Breast epithelium (tissue), 3 donors: Measurements from ENCODE around the gene CPSF2.

Source experiments
- POLR2A ChIP-seq: fragments of 450-650 bp; IDR thresholded peaks from one replicate; pipeline ENCODE4 v1.6.1; 2016; ENCODE audit warnings: antibody characterized with exemption, mild to moderate bottlenecking, moderate library complexity
- POLR2AphosphoS5 ChIP-seq, 3 donors: sonication (generic); formaldehyde crosslinking; IDR thresholded peaks; one replicate each; pipeline ENCODE4 v1.6.1; 2017; ENCODE audit warnings: antibody characterized with exemption in 3 of 3
- TF ChIP-seq, protein P1 (sequence below), 3 donors: fragments of 450-650 bp; IDR thresholded peaks; one replicate each; pipeline ENCODE4 v1.5.1; 2016 to 2017; ENCODE audit warnings: antibody characterized with exemption in 3 of 3, mild to moderate bottlenecking in 3 of 3, moderate library complexity in 3 of 3

DNA sequence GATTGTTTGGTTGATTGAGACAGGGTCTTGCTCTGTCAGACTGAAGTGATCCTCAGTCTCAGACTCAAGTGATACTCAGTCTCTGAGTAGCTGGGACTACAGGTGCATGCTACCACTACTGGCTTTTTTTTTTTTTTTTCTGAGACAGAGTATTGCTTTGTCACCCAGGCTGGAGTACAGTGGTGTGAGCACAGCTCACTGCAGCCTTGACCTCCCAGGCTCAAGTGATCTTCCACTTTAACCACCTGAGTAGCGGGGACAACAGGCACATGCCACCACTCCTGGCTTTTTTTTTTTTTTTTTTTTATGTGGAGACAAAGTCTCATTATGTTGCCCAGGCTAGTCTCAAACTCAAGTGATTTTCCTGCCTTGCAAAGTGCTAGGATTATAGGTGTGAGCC, 31.8 kb downstream of the CPSF2 start:
- TF ChIP-seq, protein P1, sequence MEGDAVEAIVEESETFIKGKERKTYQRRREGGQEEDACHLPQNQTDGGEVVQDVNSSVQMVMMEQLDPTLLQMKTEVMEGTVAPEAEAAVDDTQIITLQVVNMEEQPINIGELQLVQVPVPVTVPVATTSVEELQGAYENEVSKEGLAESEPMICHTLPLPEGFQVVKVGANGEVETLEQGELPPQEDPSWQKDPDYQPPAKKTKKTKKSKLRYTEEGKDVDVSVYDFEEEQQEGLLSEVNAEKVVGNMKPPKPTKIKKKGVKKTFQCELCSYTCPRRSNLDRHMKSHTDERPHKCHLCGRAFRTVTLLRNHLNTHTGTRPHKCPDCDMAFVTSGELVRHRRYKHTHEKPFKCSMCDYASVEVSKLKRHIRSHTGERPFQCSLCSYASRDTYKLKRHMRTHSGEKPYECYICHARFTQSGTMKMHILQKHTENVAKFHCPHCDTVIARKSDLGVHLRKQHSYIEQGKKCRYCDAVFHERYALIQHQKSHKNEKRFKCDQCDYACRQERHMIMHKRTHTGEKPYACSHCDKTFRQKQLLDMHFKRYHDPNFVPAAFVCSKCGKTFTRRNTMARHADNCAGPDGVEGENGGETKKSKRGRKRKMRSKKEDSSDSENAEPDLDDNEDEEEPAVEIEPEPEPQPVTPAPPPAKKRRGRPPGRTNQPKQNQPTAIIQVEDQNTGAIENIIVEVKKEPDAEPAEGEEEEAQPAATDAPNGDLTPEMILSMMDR (IDR thresholded peaks at IDR 0.05): no peak
- TF ChIP-seq POLR2A: no peak
- TF ChIP-seq POLR2AphosphoS5 (IDR thresholded peaks at IDR 0.05): no peak
